SK-N-SH treated with all-trans-retinoic acid at 6 μM for 48 hours (cell line): Measurements from ENCODE around the gene TRAPPC1.

Experiments used
- POU6F1 ChIP-seq: fragments of 250-450 bp; sonication (Bioruptor Pico); IDR thresholded peaks from 2 replicates; pipeline ENCODE4 v1.8.0; 2021; ENCODE audit warnings: low read depth, mild to moderate bottlenecking, moderate library complexity, borderline replicate concordance
- TCF4 ChIP-seq: fragments of 250-450 bp; sonication (Bioruptor Pico); IDR thresholded peaks from 2 replicates; pipeline ENCODE4 v1.8.0; 2021; ENCODE audit warnings: mild to moderate bottlenecking, moderate library complexity, borderline replicate concordance
- ZFP3 ChIP-seq: fragments of 250-450 bp; sonication (Bioruptor Pico); IDR thresholded peaks from 2 replicates; pipeline ENCODE4 v1.5.0; 2020; ENCODE audit warnings: mild to moderate bottlenecking, moderate library complexity
- ZNF70 ChIP-seq: fragments of 450-650 bp; formaldehyde crosslinking; IDR thresholded peaks from 2 replicates; pipeline ENCODE4 v1.5.0; 2020; ENCODE audit warnings: mild to moderate bottlenecking, moderate library complexity

DNA sequence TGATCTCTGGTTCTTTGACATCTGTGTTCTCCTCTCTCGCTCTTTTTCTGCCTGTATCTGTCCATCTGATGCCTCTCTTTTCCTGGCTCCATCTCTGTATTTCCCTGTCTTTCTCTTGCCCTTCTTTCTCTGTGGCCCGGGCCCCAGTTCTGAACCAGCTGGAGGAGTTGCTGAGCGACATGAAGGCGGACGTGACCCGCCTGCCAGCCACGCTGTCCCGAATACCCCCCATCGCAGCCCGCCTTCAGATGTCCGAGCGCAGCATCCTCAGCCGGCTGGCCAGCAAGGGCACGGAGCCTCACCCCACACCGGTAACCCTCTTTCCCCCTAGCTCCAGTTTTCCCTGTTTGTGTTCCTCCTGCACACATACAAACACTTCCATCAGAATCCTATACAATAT is 21.5 kb downstream of the TRAPPC1 start:
- TF ChIP-seq ZFP3 (CRISPR knock-in tag) (no peak), TCF4 (no peak), ZNF70 (no peak), POU6F1 (CRISPR knock-in tag) (no peak)
